Measurements from ENCODE around the gene ALDH1B1. TPM values are rescaled to one million over a fixed set of nuclear protein-coding genes. Genes with fewer than 3 reads are reported as not detected.

ALDH1B1 gene
- total RNA-seq, 1 experiment from 2014 or later: 35.7 TPM

DNA sequence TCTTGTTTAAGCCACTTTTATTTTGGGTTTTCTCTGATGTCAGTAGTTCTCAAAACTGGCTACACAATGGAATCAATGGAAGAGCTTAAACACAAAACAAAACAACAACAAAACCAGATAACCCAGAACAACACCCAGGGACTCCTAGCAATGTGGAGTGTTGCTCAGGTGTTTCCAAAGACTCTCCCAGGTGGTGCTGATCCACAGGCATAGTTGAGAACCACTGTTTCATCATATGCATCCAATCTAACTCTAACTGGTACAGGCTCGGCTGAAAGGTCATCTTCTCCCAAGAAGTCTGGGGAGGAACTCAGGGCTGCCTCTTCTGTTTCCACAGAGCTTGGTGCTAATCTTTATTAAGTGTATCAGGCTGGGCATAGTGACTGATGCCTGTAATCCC, 5.4 kb upstream of the ALDH1B1 start:
- Mint-ChIP-seq H3K4me1 (ENCODE audit: low read depth, unreplicated experiment) (peaks cover 13% of the 10 kb centered on the region), H3K9me3 (ENCODE audit: unreplicated experiment) (peaks cover 12% of the 10 kb centered on the region), H3K27me3 (ENCODE audit: insufficient read depth, unreplicated experiment) (no peaks in the 10 kb centered on the region), H3K36me3 (ENCODE audit: insufficient read depth, unreplicated experiment) (no peaks in the 10 kb centered on the region), H3K4me3 (ENCODE audit: unreplicated experiment) (no peak overlapping the region), H3K27ac (ENCODE audit: unreplicated experiment) (peak overlapping the region; percentile 32)
- H3K4me1 ChIP-seq: peaks cover 16% of the 10 kb centered on the region
- no TSS peak for BruUV-seq (replicated peaks)
- no peak for DNase-seq
- H3K4me3 ChIP-seq (ENCODE audit: low read depth, low read length): no peak overlapping the region
- no peaks in the 10 kb centered on the region for H3K27me3 ChIP-seq (replicated peaks; ENCODE audit: control insufficient read depth, insufficient read depth, low read length)
- intact Hi-C loops (cut with micrococcal nuclease; ENCODE audit: unreplicated experiment): no loop called here
- H3K9me3 ChIP-seq: peaks cover 14% of the 10 kb centered on the region
- CTCF ChIA-PET: no interaction called here
- no peaks in the 10 kb centered on the region for H3K36me3 ChIP-seq (ENCODE audit: control insufficient read depth, insufficient read depth, low read length)
- POLR2A ChIA-PET: no interaction called here
- TF ChIP-seq, protein P1, sequence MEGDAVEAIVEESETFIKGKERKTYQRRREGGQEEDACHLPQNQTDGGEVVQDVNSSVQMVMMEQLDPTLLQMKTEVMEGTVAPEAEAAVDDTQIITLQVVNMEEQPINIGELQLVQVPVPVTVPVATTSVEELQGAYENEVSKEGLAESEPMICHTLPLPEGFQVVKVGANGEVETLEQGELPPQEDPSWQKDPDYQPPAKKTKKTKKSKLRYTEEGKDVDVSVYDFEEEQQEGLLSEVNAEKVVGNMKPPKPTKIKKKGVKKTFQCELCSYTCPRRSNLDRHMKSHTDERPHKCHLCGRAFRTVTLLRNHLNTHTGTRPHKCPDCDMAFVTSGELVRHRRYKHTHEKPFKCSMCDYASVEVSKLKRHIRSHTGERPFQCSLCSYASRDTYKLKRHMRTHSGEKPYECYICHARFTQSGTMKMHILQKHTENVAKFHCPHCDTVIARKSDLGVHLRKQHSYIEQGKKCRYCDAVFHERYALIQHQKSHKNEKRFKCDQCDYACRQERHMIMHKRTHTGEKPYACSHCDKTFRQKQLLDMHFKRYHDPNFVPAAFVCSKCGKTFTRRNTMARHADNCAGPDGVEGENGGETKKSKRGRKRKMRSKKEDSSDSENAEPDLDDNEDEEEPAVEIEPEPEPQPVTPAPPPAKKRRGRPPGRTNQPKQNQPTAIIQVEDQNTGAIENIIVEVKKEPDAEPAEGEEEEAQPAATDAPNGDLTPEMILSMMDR (IDR thresholded peaks at IDR 0.05; ENCODE audit: insufficient read depth in 1 of 2, low read depth in 1 of 2, low read length in 1 of 2, severe bottlenecking in 1 of 2, unreplicated experiment in 1 of 2): no peak

DNA sequence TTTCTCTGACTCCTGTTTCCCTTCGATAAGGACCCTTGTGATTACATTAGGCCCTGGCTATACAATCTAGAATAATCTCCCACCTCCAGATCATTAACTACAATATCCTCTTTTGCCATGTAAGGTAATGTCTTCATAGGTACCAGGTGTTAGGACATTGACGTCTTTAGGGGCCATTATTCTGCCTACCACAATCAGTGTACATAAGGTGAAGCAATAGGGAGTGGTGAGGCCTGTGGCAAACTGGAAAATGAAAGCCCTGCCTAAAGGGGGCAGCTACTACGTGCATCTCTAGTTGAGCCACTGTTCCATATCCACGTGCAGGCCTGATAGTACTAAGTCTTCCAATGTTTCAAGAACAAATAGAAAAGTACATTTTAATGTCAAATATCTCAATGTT, 4.8 kb upstream of the ALDH1B1 start:
- Histone ChIP-seq H3K9me3 (peaks cover 14% of the 10 kb centered on the region), H3K4me1 (peaks cover 9% of the 10 kb centered on the region), H3K4me3 (ENCODE audit: low read depth, low read length) (no peak overlapping the region), H3K27me3 (replicated peaks; ENCODE audit: control insufficient read depth, insufficient read depth, low read length) (no peaks in the 10 kb centered on the region), H3K36me3 (ENCODE audit: control insufficient read depth, insufficient read depth, low read length) (no peaks in the 10 kb centered on the region)
- Mint-ChIP-seq H3K36me3 (ENCODE audit: insufficient read depth, unreplicated experiment) (peaks cover 3% of the 10 kb centered on the region), H3K9me3 (ENCODE audit: unreplicated experiment) (peaks cover 12% of the 10 kb centered on the region), H3K4me3 (ENCODE audit: unreplicated experiment) (no peak overlapping the region), H3K27me3 (ENCODE audit: insufficient read depth, unreplicated experiment) (no peaks in the 10 kb centered on the region), H3K27ac (ENCODE audit: unreplicated experiment) (no peak overlapping the region), H3K4me1 (ENCODE audit: low read depth, unreplicated experiment) (peaks cover 13% of the 10 kb centered on the region)
- DNase-seq: no peak
- intact Hi-C loops (cut with micrococcal nuclease; ENCODE audit: unreplicated experiment): no loop called here
- TF ChIP-seq, protein P1 (IDR thresholded peaks at IDR 0.05; ENCODE audit: insufficient read depth in 1 of 2, low read depth in 1 of 2, low read length in 1 of 2, severe bottlenecking in 1 of 2, unreplicated experiment in 1 of 2): no peak
- CTCF ChIA-PET: no interaction called here
- POLR2A ChIA-PET: no interaction called here
- BruUV-seq (replicated peaks): no TSS peak

DNA sequence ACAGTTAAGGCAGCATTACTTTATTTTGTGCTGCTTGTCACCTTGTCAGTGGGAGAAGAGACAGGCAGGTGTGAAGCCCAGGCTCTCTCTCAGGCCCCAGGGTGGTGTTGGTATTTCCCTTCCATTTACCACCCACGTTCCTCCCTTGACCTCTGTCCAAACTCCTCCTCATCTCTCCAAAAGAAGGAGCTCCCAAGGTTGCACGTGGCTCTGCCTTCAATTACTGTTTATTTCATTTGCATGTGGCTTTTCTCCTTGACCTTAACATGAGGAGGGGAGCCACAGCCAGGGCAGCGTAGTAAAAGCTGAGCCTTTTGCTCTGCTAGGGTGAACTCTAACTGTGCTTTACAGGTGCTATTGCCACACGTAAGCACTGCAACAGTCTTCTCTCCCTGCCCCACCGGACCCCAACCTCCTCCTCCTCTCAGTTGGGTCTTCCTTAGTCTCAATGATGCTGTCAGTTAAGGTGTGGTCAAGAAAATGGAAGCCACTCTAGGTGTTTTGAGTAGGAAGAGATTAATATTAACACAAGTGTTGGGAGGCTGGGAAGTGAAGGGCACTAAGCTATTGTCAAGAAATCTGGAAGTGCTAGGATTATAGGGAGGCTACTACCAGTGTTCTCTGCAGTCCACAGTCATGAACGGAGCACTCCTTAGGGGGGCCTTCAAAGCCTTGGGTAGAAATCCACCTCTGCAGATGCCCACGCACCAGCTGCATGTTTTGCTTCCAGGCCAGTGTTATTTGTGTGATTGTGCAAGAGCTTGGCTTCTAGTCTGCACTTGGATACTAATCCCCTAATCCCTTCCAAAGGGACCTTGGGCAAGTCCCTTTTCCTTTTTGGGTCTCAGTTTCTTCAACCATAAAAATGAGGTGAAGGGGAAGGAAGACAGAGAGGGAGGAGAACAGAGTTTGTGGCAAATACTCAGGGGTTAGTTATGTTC, 3.9 kb upstream of the ALDH1B1 start:
- TF ChIP-seq, protein P1 (IDR thresholded peaks at IDR 0.05; ENCODE audit: insufficient read depth in 1 of 2, low read depth in 1 of 2, low read length in 1 of 2, severe bottlenecking in 1 of 2, unreplicated experiment in 1 of 2): no peak
- Mint-ChIP-seq H3K4me3 (ENCODE audit: unreplicated experiment) (no peak overlapping the region), H3K9me3 (ENCODE audit: unreplicated experiment) (peaks cover 12% of the 10 kb centered on the region), H3K27ac (ENCODE audit: unreplicated experiment) (no peak overlapping the region), H3K36me3 (ENCODE audit: insufficient read depth, unreplicated experiment) (peaks cover 7% of the 10 kb centered on the region), H3K27me3 (ENCODE audit: insufficient read depth, unreplicated experiment) (no peaks in the 10 kb centered on the region), H3K4me1 (ENCODE audit: low read depth, unreplicated experiment) (peaks cover 15% of the 10 kb centered on the region)
- H3K9me3 ChIP-seq: peaks cover 14% of the 10 kb centered on the region
- no peak for DNase-seq
- BruUV-seq (replicated peaks): no TSS peak
- ChIA-PET POLR2A (no interaction called here), CTCF (interaction anchor here (0.5 kb wide), 1 partner anchor 636 kb away, joined by 3 read pairs; no protein-coding TSS in a partner anchor)
- no peak overlapping the region for H3K4me3 ChIP-seq (ENCODE audit: low read depth, low read length)
- no peaks in the 10 kb centered on the region for H3K36me3 ChIP-seq (ENCODE audit: control insufficient read depth, insufficient read depth, low read length)
- intact Hi-C loops (cut with micrococcal nuclease; ENCODE audit: unreplicated experiment): no loop called here
- no peaks in the 10 kb centered on the region for H3K27me3 ChIP-seq (replicated peaks; ENCODE audit: control insufficient read depth, insufficient read depth, low read length)
- peaks cover 9% of the 10 kb centered on the region for H3K4me1 ChIP-seq

All from Caco-2 (cell line).